ENCODE results near the gene SETD5. TPM values are rescaled to one million over a fixed set of nuclear protein-coding genes. Genes with fewer than 3 reads are reported as not detected.
A peak's percentile ranks its signal among the peaks of the same experiment; 100 is the strongest.

The SETD5 gene
- total and polyA plus RNA-seq, 2 donors (not counting 1 experiment from before 2014, with no cell fraction given) = 53.7 to 62.5 TPM

- H3K36me3 ChIP-seq (ENCODE audit: control insufficient read depth, insufficient read depth, low read length) = no peaks in the 10 kb centered on the region
- no peak overlapping the region for H3K4me3 ChIP-seq (replicated peaks in 1 of 4; ENCODE audit: control extremely low read depth in 1 of 4, insufficient read depth in 1 of 4, low read depth in 3 of 4, low read length in 4 of 4)
- H3K79me2 ChIP-seq (ENCODE audit: control insufficient read depth, insufficient read depth, low read length) = no peaks in the 10 kb centered on the region
- H3K9ac ChIP-seq (ENCODE audit: insufficient read depth, low read length) = no peak overlapping the region
- H3K4me2 ChIP-seq (ENCODE audit: extremely low read depth, insufficient read depth, low read length) = no peak overlapping the region
- no peaks in the 10 kb centered on the region for H3K27me3 ChIP-seq (ENCODE audit: control insufficient read depth, insufficient read depth, low read length)
- peaks cover 3% of the 10 kb centered on the region for H3K4me1 ChIP-seq (ENCODE audit: control insufficient read depth, extremely low read depth, insufficient read depth, low read length)
- no peak overlapping the region for H3K27ac ChIP-seq (ENCODE audit: insufficient read depth, low read length)
- DNase-seq (ENCODE audit: low read depth in 2 of 2) = no peak
- no peak for TF ChIP-seq CTCF (conservative IDR thresholded peaks at IDR 0.05 in 1 of 2, IDR thresholded peaks at IDR 0.05 in 1 of 2; ENCODE audit: low read depth in 1 of 2, low read length in 2 of 2)
- H3K9me3 ChIP-seq (ENCODE audit: control insufficient read depth, insufficient read depth, low read depth, low read length) = no peaks in the 10 kb centered on the region
- H2AFZ ChIP-seq (ENCODE audit: low read length) = no peak overlapping the region
- H4K20me1 ChIP-seq (ENCODE audit: control insufficient read depth, extremely low read depth, insufficient read depth, low read length) = no peaks in the 10 kb centered on the region
Measured at GRCh38 chr3:9496893-9497292, 99.5 kb downstream of the SETD5 start.

- Histone ChIP-seq H3K4me1 (ENCODE audit: control insufficient read depth, extremely low read depth, insufficient read depth, low read length) (peaks cover 3% of the 10 kb centered on the region), H3K4me3 (replicated peaks in 1 of 4; ENCODE audit: control extremely low read depth in 1 of 4, insufficient read depth in 1 of 4, low read depth in 3 of 4, low read length in 4 of 4) (no peak overlapping the region), H3K27ac (ENCODE audit: insufficient read depth, low read length) (no peak overlapping the region), H3K79me2 (ENCODE audit: control insufficient read depth, insufficient read depth, low read length) (no peaks in the 10 kb centered on the region), H3K9ac (ENCODE audit: insufficient read depth, low read length) (no peak overlapping the region), H3K36me3 (ENCODE audit: control insufficient read depth, insufficient read depth, low read length) (no peaks in the 10 kb centered on the region), H3K4me2 (ENCODE audit: extremely low read depth, insufficient read depth, low read length) (no peak overlapping the region), H3K9me3 (ENCODE audit: control insufficient read depth, insufficient read depth, low read depth, low read length) (no peaks in the 10 kb centered on the region), H4K20me1 (ENCODE audit: control insufficient read depth, extremely low read depth, insufficient read depth, low read length) (no peaks in the 10 kb centered on the region), H2AFZ (ENCODE audit: low read length) (no peak overlapping the region), H3K27me3 (ENCODE audit: control insufficient read depth, insufficient read depth, low read length) (no peaks in the 10 kb centered on the region)
- peak in 1 of 2 donors; percentile 92 for DNase-seq (ENCODE audit: low read depth in 2 of 2)
- no peak for TF ChIP-seq CTCF (conservative IDR thresholded peaks at IDR 0.05 in 1 of 2, IDR thresholded peaks at IDR 0.05 in 1 of 2; ENCODE audit: low read depth in 1 of 2, low read length in 2 of 2)
- TF ChIP-seq EZH2 (IDR thresholded peaks at IDR 0.05; ENCODE audit: low read length, missing control alignments) = no peak
Measured at GRCh38 chr3:9497821-9498565, 100.6 kb downstream of the SETD5 start.

- peaks cover 3% of the 10 kb centered on the region for H3K4me1 ChIP-seq (ENCODE audit: control insufficient read depth, extremely low read depth, insufficient read depth, low read length)
- H3K9ac ChIP-seq (ENCODE audit: insufficient read depth, low read length) = no peak overlapping the region
- no peaks in the 10 kb centered on the region for H3K27me3 ChIP-seq (ENCODE audit: control insufficient read depth, insufficient read depth, low read length)
- H3K9me3 ChIP-seq (ENCODE audit: control insufficient read depth, insufficient read depth, low read depth, low read length) = no peaks in the 10 kb centered on the region
- no peaks in the 10 kb centered on the region for H3K79me2 ChIP-seq (ENCODE audit: control insufficient read depth, insufficient read depth, low read length)
- no peaks in the 10 kb centered on the region for H4K20me1 ChIP-seq (ENCODE audit: control insufficient read depth, extremely low read depth, insufficient read depth, low read length)
- no peak overlapping the region for H3K4me2 ChIP-seq (ENCODE audit: extremely low read depth, insufficient read depth, low read length)
- no peak overlapping the region for H3K27ac ChIP-seq (ENCODE audit: insufficient read depth, low read length)
- H3K36me3 ChIP-seq (ENCODE audit: control insufficient read depth, insufficient read depth, low read length) = no peaks in the 10 kb centered on the region
- no peak for TF ChIP-seq CTCF (conservative IDR thresholded peaks at IDR 0.05 in 1 of 2, IDR thresholded peaks at IDR 0.05 in 1 of 2; ENCODE audit: low read depth in 1 of 2, low read length in 2 of 2)
- no peak for TF ChIP-seq EZH2 (IDR thresholded peaks at IDR 0.05; ENCODE audit: low read length, missing control alignments)
- H3K4me3 ChIP-seq (replicated peaks in 1 of 4; ENCODE audit: control extremely low read depth in 1 of 4, insufficient read depth in 1 of 4, low read depth in 3 of 4, low read length in 4 of 4) = no peak overlapping the region
- no peak overlapping the region for H2AFZ ChIP-seq (ENCODE audit: low read length)
- DNase-seq (ENCODE audit: low read depth in 2 of 2) = no peak
Measured at GRCh38 chr3:9498781-9499180, 101.4 kb downstream of the SETD5 start.

Data from fibroblast of lung (primary cell).